ENCODE data around the gene TMEM154.

TMEM154 gene, protein sequence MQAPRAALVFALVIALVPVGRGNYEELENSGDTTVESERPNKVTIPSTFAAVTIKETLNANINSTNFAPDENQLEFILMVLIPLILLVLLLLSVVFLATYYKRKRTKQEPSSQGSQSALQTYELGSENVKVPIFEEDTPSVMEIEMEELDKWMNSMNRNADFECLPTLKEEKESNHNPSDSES
- total RNA-seq = 40.3 to 67.0 reads per million in 2 donors

DNA sequence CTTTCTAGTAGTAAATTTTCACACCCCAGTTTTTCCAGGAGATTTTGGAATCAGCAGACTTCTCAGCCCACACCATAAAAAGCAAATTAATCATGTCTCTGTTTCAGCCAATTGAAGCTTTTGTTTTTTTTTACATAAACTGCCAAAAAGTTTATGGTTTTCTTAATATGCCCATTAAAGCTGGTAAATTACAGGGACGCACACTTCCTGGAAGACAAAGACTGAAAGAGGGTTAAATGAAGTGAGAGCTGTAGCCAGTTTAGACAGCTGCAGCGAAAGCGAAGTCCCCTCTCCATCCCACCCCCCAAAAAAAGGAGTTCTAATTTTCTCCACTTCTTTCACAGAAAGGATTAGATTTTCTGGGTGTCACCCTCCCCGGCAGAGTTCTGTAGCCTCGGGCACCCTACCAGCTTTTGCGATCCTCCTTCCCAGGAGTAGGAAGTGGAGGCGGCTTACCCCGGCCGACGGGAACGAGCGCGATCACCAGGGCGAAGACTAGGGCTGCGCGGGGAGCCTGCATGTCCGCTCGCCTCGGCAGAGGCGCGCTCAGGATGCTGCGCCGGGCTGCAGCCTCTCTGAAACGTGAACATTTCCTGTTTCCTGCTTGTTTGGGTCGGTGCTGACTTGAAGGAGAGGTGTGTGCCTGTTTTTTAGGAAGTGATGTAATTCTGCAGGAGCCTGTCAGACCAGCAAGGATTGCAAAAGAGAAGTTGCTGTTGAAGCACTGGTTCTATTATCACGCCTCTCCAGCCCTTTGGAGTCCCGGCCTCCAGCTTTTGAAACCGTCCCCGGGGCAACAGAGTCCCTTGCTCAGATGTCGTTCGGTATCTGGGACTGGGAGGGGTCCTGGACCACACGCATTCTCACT lies at the start of gene TMEM154:
TMEM154 (minus strand) TSS at position 584 of the 868 bp plus-strand sequence; CDS start at position 520, 64 bp downstream.
- peak; percentile 48 for DNase-seq

DNA sequence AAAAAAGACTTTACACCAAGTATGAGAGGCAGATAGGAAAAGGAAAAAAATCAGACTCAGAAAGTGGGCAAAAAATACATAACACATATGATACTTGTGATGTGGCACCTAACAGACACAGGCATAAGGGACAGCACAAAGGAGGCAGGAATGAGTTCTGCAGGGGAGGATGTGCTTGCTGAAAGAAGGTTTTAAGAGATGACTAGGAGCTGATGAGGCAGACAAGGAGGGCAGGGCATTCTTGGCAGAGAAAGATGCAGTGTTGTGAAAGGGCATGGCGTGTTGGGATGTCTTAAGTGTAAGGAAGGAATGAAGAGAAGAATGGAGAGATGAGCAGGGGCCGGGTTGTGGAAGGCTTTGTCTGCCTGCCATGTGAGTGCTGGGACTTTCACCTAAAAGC lies 49.7 kb upstream of the TMEM154 start:
- no peak for DNase-seq

DNA sequence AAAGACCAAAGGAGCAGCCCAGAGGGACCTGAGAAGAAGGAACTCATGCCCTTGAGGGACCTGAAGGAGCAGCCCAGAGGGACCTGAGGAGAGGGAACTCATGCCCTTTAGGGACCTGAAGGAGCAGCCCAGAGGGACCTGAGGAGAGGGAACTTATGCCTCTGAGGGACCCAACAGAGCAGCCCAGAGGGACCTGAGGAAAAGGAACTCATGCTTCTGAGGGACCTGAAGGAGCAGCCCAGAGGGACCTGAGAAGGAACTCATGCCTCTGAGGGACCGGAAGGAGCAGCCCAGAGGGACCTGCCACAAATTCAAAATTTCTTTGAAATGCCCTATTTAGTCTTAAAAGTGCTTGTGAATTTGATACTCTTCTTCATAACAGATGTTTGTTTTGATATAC lies 48.5 kb upstream of the TMEM154 start:
- no peak for DNase-seq

DNA sequence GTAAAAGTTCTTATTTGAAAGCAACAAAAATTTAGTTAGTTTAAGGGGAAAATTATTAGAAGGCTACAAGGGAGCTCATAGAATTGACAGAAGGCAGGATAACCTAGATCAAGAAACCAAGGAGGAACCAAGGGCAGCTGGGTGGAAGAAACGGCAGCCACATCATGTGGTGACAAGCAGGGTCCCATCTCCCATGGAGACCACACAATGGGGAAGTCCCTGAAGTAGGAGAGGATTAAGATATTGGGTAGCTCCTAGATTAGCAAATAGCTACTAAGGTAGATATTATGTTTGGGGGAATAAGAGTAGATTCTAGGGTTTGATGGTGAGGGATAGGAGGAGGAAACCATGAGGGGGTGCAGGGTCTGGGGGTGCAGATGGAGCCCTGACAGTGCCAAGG lies 48.0 kb upstream of the TMEM154 start:
- no peak for DNase-seq

DNA sequence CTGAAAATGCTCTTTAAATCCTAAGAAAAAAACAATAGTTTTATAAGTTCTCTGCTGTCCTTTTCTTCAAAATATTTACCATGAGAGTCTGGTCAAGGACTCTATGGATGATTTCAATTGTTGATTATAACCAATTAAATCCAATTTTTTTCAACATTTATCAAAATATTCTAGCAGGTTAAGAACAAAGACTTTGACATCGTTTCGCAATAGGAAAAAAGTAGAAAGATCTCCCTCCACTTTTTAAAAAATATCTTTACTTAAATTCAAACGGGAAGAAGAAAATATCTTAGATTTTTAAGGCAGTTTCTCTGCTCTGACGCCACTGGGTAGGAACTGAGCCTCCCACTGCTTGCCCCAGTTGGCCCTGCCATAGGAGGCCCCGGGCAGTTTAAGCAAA lies 44.7 kb upstream of the TMEM154 start:
- DNase-seq = no peak

DNA sequence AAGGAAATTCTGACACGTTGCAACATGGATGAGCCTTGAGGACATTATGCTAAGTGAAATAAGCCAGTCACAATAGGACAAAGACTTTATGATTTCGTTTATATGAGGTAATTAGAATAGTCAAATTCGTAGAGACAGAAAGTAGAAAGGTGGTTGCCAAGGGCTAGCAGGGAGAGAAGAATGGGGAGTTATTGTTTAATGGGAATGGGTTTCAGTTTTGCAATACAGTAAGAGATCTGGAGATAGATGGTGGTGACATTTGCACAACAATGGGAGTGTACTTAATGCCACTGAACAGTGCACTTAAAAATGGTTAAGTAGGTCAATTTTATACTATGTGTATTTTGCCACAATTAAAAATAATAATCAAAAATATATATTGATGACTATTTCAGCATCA lies 43.4 kb upstream of the TMEM154 start:
- DNase-seq = no peak

DNA sequence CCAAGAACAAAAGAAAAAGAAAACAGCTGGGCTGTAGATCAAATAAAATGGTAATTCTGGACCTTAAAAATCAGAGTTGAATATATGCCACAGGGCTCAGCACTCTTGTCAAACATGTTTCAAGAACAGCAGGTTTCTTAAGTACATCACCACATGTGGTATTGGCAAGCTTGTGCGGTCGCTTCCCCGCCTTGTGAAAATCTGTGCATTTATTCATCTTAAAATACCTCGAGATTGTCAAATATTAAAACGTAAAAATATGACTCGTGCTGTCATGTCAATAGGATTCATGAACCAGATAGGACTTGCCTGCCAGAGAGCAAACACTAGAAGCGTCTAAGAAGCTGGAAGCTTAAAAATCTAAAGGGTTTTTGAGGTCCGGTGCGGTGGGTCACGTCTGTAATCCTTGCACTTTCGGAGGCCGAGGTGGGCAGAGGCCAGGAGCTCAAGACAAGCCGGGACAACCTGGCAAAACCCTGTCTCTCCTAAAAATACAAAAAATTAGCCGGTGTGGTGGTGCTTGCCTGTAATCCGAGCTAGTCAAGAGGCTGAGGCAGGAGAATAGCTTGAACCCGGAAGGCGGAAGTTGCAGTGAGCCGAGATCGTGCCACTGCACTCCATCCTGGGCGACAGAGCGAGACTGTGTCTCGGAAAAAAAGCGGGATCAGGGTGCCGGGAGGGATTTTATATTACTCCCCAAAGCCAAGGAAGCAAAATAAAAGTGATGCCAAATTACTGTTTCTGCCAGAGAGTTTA lies 40.2 kb upstream of the TMEM154 start:
- no peak for DNase-seq

DNA sequence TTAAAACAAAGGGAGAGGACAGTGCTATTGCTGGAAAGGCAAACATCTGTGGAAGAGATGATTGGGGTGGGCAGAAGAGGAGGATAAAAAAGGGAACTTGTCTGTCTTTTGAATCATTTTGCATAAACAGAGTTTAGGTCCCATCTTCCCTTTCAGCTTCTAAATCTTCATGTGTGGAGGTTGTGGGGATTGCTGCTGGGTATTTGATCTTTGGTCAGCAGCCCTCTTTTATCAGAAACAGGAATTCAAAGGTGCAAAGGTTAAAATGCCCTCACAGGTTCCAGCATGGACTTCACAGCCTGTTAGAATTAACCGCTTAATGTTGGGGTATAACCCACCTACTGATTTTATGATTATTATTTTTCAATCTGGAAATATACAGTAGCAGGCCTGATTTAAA lies 39.5 kb upstream of the TMEM154 start:
- no peak for DNase-seq

DNA sequence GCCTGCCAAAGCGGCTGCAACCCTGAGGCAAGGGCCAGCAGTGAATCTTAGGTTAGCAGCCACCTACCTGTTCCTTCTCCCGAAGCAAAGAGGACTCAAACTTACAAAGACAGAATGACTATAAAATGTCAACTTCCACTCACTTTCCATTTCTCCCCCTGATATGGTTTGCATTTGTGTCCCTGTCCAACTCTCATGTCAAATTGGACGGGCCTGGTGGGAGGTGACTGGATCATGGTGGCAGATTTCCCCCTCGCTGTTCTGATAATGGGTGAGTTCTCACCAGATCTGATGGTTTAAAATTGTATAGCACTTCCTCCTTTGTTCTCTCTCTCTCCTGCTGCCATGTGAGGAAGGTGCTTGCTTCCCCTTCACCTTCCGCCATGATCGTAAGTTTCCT lies 35.3 kb upstream of the TMEM154 start:
- no peak for DNase-seq

DNA sequence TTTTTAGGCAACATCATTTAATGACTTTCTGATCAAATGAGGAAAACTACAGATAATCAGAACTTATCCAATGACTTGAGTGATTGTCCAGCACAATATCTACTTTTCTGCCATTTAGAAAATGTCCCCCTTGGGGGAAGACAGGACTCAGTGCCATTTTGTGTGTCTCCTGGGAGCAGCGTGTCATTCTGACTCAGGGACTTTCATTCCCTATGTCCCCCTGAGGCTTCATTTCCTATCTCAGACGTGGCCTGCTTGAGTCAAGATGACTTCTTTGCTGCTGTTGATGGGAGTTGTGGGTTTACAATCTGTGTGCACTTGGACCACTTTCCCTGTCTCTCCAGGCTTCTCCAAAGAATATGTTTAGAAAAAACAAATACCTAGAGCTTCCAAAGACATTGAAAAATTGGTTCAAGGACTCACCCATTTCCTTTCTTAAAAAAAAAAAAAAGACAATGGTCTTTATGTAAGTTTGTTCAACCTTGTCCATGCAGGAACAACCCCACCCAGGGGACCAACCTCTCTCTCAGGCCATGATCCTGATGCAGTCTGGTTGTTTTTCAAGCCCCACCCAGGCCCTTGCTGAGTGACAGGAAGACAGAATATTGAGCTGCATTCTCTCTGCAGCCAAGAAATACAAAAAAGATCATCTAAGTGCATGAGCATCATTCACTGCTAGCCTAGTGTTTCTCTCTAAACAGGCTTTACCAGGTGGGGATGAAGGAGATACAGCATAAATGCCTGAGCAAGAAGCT lies 34.3 kb upstream of the TMEM154 start:
- DNase-seq = no peak

DNA sequence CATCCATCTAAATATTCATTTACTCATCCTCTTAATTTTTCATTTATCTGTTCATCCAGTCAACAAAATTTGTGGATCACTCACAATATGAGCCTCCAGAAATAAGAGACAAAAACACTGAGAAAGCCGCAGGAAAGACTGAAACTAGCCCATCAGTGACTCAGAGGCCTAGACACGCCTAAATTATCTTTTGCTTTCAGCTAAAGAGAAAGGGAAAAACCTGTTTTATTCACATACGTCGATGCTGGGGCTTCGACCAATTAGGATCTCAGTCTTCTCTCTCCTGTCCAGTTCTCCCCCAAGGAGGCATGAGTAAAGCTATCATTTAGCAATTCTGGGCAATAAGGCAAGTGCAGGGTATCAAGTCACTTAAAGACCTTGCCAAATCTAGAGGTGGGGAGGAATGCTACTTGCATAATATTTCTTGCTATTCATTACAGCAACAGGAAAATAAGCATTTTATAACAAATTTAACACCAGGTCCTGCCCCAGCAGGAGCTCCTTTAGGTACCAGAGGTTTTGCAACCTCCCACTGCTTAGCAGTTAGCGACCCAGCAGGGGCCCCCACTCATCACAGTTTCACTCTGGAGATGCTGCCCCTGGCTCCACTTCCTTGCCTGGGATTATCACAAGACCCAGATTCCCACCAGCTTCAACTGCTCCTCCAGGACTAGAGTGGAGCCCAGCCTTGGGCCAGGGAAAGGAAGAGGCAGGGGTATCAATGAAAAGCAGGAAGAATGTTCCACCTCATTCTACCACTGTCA lies 30.1 kb upstream of the TMEM154 start:
- DNase-seq = no peak

DNA sequence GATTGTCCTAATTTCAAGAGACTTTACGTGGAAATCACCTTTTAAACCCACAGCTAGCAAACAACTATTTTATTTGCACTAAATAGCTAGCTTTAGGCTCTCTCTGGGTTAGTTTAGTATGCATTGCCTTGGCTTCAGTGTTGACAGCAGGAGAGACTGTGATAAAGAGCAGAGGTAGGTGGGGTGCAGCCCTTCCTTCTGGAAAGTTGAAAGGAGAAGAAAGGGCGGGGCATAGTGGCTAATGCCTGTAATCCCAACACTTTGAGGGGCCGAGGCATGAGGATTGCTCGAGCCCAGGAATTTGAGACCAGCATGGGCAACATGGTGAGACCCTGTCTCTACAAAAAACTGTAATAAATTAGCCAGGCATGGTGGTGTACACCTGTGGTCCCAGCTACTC lies 29.0 kb upstream of the TMEM154 start:
- DNase-seq = no peak

DNA sequence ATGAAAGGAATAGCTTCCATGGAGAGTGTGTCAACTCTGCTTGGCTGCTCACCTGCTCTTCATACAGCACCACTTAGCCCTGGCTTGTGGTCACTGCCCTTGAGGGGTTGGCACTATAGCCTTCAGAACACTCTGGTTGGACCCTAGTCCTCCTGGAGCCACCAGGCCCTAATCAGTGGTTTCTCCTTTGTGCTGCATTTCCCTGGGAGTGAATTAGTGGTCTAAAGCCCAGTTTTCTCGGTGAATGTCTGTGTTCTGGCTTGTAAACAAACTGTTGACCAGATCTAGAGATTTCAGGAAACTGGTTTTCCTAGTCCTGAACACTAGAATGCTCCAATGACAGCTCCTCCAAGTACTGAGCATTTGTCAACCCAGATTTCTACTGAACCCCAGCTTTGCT lies 28.6 kb upstream of the TMEM154 start:
- no peak for DNase-seq

DNA sequence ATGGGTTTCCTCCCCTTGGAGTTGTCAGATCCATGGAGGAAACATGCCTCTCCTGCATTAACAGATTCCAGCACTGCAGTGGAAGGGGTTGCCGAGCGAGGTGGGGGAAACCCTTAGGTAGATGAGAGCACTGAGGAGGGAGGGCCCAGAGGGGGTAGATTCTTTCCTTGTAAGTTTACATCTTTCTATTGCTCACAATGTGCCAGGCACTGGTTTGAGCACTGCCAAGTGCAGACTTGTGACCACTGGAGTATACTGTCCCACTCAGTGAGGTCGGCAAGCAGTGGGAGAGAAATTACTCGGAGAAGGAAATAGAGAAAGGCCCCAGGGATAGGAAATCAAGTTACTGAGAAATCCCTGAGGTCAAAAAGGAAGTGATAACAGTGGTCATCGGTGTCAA lies 27.8 kb upstream of the TMEM154 start:
- DNase-seq = no peak

DNA sequence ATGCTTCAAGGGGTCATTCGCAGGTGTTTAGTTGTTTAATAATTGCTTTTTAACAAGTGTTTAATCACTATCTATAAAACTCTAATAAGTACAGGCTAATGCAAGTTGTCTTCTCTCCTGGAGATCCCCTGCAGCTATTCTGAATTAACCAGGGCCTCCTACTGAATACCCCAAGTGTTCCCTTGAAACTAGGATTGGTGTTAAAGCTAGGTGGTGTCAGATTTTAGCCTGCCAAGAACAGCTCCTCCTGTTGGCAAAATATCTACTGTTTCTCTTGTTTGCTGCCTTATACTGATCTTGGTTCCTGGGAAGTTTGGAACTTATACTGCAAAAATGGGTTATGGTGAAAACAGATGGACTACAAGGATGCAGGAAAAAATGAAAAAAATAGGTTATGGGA lies 26.1 kb upstream of the TMEM154 start:
- DNase-seq = no peak

DNA sequence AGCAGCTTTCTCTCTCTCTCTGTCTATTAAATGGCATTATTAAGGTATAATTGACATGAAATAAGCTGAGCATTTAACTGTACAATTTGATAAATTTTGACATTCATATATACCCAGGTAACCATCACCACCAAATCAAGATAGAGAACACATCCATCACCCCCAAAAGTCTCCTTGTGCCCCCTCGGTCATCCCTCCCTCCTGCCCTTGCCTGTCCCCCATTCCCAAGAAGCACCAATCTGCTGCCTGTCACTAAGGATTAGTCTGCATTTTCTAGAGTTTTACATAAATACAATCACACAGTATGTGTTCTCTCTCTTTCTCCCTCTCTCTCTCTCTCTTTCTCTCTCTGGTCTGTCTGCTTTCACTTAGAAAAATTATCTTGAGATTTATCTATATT lies 25.0 kb upstream of the TMEM154 start:
- no peak for DNase-seq

DNA sequence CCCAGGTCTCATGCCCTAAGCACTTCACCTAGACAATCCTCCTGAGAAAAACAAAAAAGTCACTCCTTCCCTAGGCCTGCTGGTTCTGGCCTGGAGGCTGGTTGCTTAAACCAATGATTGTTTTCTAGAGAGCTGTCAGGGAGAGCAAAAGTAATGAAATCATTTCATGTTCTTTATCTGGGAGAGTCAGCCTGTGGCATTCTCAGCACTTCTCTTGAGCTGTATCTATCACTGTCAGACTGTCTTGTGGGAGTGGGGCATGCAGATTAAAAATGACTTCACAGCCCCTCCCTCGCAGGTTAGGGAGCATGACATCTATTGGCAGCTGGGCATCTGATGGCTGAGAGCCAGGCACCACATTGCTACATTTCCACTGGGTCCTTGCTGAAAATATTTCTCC lies 20.4 kb upstream of the TMEM154 start:
- no peak for DNase-seq

DNA sequence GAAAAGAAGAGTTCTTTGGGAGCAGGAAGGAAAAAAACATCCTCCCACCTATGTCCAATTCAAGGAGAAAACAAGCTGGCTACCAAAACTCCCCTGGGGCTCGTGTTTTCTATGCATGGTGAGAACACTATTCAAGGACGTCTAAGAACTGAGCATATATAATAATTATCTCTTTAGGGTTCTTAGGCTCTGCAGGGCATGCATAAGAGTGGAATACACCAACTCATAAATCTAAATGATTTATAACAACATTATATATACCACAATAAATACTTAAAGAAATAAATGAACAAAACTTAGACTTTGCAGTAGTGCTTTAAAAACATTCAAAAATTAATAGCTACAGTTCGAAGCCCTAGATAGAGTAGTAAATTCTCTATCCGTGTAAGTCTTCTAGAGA lies 19.5 kb upstream of the TMEM154 start:
- no peak for DNase-seq

DNA sequence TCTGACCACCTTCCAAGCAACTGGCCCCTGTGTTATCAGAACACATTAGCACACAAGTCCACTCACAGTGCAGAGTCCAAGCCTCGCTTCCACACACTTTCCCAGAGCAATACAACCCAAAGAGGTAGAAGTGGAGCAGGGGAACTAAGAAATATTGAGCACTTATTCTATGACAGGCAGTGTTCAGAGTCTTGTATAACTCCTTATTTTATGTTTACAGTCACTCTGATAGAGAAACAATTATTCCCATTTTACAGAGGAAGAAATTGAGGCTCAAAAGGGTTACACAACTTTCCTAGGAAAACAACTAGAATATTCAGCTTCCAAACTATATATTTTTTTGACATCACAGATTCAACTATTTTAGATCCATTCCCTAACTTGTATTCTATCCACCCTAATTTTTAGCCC lies 18.3 kb upstream of the TMEM154 start:
- no peak for DNase-seq

DNA sequence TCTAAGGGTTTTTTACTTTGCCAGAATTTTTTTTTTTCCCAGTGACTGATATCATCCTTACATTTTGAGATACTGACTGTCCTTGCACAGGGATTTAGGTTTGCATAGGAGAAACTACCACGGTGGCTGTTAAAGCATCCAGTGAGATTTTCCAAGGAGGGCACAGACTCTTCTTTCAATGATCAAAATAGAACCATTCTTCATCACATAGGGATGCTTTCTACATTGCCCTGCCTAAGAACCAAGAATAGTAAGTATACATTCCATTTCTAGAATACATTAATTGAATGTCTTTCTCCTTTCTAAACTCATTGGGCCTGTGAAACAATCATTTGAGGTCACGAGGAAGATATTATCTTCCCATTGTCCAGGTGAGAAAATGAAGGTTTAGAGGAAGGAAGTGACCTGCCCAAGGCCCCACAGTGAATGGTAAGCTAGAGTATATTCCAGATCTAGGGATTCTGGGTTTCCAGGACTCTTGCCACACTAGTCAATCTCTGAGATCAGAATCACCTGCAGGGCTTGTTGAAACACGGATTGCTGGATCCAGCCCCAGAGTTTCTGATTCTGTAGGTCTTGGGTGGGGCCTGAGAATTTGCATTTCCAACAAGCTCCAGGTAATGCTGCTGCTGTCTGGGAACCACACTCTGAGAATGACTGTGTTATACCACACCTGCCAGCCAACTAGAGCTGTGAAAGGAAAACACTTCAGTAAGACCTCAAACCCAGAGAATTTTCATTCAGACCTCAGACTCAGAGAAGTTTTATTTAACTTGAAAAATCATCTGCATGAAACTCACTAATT lies 17.7 kb upstream of the TMEM154 start:
- DNase-seq = no peak

DNA sequence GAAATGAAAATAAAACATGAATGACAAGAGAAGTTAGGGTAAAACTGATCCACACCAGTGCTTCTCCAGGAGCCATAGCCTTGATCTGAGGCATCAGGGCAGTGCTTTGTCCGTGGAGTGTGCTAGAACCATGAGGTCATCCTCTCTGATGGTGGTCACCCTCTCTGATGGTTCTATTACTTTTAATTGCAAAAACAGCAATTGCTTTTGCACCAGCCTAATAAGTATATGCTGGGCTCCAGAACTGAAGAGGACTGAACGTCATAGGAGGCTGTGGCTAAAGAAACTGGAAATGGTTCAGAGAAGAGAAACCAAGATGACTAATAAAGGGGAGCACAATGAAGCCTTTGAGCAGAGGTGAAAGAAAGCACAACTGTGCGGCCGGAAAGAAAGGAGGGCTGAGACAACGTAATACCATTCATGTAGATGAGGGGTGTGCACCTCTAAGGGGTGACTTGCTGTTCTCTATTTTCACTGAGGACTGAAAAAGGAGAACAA lies 17.0 kb upstream of the TMEM154 start:
- DNase-seq = peak; percentile 16
